ENCODE results near the gene C14orf93. TPM values are rescaled to one million over a fixed set of nuclear protein-coding genes. Genes with fewer than 3 reads are reported as not detected.

Gene C14orf93
- total and polyA plus RNA-seq, 9 of the 15 experiments (the other 6 are each of a cell fraction or from before 2014, with no cell fraction given), result 2.2 to 22.4 (median 16.1) TPM

DNA sequence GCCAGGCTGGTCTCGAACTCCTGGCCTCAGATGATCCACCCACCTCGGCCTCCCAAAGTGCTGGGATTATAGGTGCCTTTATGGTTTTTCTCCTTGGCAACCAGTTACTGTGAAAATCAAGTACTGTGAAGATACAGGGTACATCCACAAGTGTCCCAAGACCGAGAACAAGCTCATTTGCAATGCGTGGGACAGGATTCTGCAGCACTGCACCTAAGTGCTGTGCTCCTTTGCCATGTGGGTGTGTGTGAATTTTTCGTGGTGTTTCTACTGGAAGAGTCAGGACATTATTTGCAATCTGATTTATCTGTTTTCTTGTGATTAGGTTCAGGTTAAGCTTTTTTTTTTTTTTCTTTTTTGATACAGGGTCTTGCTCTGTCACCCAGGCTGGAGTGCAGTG is 7.1 kb upstream of the C14orf93 start:
- Histone ChIP-seq H3K4me1 (replicated peaks in 1 of 2; ENCODE audit: control insufficient read depth in 2 of 2, insufficient read depth in 2 of 2, low read length in 2 of 2) (peaks cover 24 to 28% of the 10 kb centered on the region in 2 experiments; a peak in 4 of 5 replicates), H3K4me2 (ENCODE audit: insufficient read depth, low read length) (no peak overlapping the region), H3K9ac (ENCODE audit: insufficient read depth in 1 of 2, low read depth in 2 of 2, low read length in 2 of 2) (no peak overlapping the region), H2AFZ (ENCODE audit: low read depth, low read length) (no peak overlapping the region), H3K27me3 (ENCODE audit: control insufficient read depth in 2 of 2, insufficient read depth in 2 of 2, low read length in 2 of 2) (no peaks in the 10 kb centered on the region), H3K9me3 (replicated peaks; ENCODE audit: control insufficient read depth, insufficient read depth, low read depth, low read length) (no peaks in the 10 kb centered on the region), H3K79me2 (ENCODE audit: control insufficient read depth, insufficient read depth, low read length) (no peaks in the 10 kb centered on the region), H4K20me1 (replicated peaks; ENCODE audit: control insufficient read depth, insufficient read depth, low read length) (no peaks in the 10 kb centered on the region), H3K4me3 (no peak overlapping the region), H3K36me3 (ENCODE audit: control insufficient read depth, insufficient read depth, low read length) (no peaks in the 10 kb centered on the region), H3K27ac (ENCODE audit: extremely low read depth, low read depth, low read length) (no peak overlapping the region), H3K9me1 (ENCODE audit: control insufficient read depth, insufficient read depth, low read length) (no peaks in the 10 kb centered on the region)
- WGBS (ENCODE audit: insufficient coverage, low coverage, missing lambda C conversion rate), result 68% methylated on average over 5 of the region's 5 CpGs
- no peak for TF ChIP-seq ZNF408 (CRISPR knock-in tag; IDR thresholded peaks at IDR 0.05; ENCODE audit: low read depth)
- TF ChIP-seq, protein P1, sequence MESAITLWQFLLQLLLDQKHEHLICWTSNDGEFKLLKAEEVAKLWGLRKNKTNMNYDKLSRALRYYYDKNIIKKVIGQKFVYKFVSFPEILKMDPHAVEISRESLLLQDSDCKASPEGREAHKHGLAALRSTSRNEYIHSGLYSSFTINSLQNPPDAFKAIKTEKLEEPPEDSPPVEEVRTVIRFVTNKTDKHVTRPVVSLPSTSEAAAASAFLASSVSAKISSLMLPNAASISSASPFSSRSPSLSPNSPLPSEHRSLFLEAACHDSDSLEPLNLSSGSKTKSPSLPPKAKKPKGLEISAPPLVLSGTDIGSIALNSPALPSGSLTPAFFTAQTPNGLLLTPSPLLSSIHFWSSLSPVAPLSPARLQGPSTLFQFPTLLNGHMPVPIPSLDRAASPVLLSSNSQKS (CRISPR knock-in tag; IDR thresholded peaks at IDR 0.05), result no peak
- TF ChIP-seq HNRNPL (IDR thresholded peaks at IDR 0.05; ENCODE audit: low read depth, low read length), result no peak
- no peak for TF ChIP-seq ZNF668 (CRISPR knock-in tag; IDR thresholded peaks at IDR 0.05)
- no peak for TF ChIP-seq GATAD2B (IDR thresholded peaks at IDR 0.05; ENCODE audit: borderline replicate concordance)
- TF ChIP-seq STAT5B (CRISPR knock-in tag; IDR thresholded peaks at IDR 0.05), result no peak
- no peak for TF ChIP-seq HDAC3 (IDR thresholded peaks at IDR 0.05; ENCODE audit: borderline replicate concordance, partially characterized antibody)
- no peak for TF ChIP-seq ZNF780A (CRISPR knock-in tag; IDR thresholded peaks at IDR 0.05)
- no peak for TF ChIP-seq ZNF143 (CRISPR knock-in tag; IDR thresholded peaks at IDR 0.05)
- TF ChIP-seq ZNF644 (tag; IDR thresholded peaks at IDR 0.05; ENCODE audit: low read depth), result no peak
- TF ChIP-seq KLF6 (CRISPR knock-in tag; IDR thresholded peaks at IDR 0.05; ENCODE audit: borderline replicate concordance), result no peak
- TF ChIP-seq YBX1 (IDR thresholded peaks at IDR 0.05), result no peak
- TF ChIP-seq, protein P2, sequence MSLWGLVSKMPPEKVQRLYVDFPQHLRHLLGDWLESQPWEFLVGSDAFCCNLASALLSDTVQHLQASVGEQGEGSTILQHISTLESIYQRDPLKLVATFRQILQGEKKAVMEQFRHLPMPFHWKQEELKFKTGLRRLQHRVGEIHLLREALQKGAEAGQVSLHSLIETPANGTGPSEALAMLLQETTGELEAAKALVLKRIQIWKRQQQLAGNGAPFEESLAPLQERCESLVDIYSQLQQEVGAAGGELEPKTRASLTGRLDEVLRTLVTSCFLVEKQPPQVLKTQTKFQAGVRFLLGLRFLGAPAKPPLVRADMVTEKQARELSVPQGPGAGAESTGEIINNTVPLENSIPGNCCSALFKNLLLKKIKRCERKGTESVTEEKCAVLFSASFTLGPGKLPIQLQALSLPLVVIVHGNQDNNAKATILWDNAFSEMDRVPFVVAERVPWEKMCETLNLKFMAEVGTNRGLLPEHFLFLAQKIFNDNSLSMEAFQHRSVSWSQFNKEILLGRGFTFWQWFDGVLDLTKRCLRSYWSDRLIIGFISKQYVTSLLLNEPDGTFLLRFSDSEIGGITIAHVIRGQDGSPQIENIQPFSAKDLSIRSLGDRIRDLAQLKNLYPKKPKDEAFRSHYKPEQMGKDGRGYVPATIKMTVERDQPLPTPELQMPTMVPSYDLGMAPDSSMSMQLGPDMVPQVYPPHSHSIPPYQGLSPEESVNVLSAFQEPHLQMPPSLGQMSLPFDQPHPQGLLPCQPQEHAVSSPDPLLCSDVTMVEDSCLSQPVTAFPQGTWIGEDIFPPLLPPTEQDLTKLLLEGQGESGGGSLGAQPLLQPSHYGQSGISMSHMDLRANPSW (CRISPR knock-in tag; IDR thresholded peaks at IDR 0.05), result no peak
- TF ChIP-seq ADNP (tag; IDR thresholded peaks at IDR 0.05), result no peak
- TF ChIP-seq ETV1 (tag; conservative IDR thresholded peaks at IDR 0.05; ENCODE audit: low read depth), result no peak
- TF ChIP-seq TRIM24 (IDR thresholded peaks at IDR 0.05), result no peak
- TF ChIP-seq SLC30A9 (CRISPR knock-in tag; IDR thresholded peaks at IDR 0.05), result no peak
- in situ Hi-C loops (cut with MboI) (no loop called here), intact Hi-C loops (cut with micrococcal nuclease) (no loop called here)
- ChIA-PET POLR2A (interaction anchor here (0.9 to 4.7 kb wide), 4 partner anchors 9 to 77 kb away, joined by 3 to 29 read pairs (median 4); no protein-coding TSS in a partner anchor), CTCF (ENCODE audit: low intra/inter-chr PET ratio) (interaction anchor here (0.7 kb wide), 1 partner anchor 23 kb away, joined by 4 read pairs; no protein-coding TSS in a partner anchor)
- DNase-seq (ENCODE audit: extremely low read depth in 1 of 4, low spot score in 3 of 4), result no peak
- BruUV-seq (replicated peaks), result no TSS peak
- ATAC-seq, result no peak
- FAIRE-seq, result no peak
